GF-D8 (cell line): ENCODE data around the gene MINDY3.

Source experiments
- DNase-seq: peaks from one replicate; lab custom pipeline; 2025; lab: John Stamatoyannopoulos, UW

MINDY3 gene

GRCh38 chr10:15805395-15806058 lies 54.8 kb downstream of the MINDY3 start:
- no peak for DNase-seq

- no peak for DNase-seq
These were observed 56.2 kb downstream of the MINDY3 start for GRCh38 chr10:15804109-15804508.

- DNase-seq, result no peak
These were observed 57.8 kb downstream of the MINDY3 start for GRCh38 chr10:15802375-15802949.

- no peak for DNase-seq
These were observed 58.7 kb downstream of the MINDY3 start for GRCh38 chr10:15801641-15802040.

- DNase-seq, result no peak
These were observed 59.2 kb downstream of the MINDY3 start for GRCh38 chr10:15801147-15801546.

GRCh38 chr10:15797346-15797745 lies 63.0 kb downstream of the MINDY3 start:
- DNase-seq, result no peak

- DNase-seq, result no peak
These were observed 63.5 kb downstream of the MINDY3 start for GRCh38 chr10:15796762-15797161.

GRCh38 chr10:15796098-15796759 lies 64.1 kb downstream of the MINDY3 start:
- no peak for DNase-seq

GRCh38 chr10:15795036-15795792 lies 65.1 kb downstream of the MINDY3 start:
- no peak for DNase-seq

GRCh38 chr10:15794569-15794968 lies 65.7 kb downstream of the MINDY3 start:
- no peak for DNase-seq

GRCh38 chr10:15793664-15794063 lies 66.6 kb downstream of the MINDY3 start:
- DNase-seq, result no peak

GRCh38 chr10:15792777-15793176 lies 67.5 kb downstream of the MINDY3 start:
- DNase-seq, result no peak

- DNase-seq, result no peak
These were observed 68.3 kb downstream of the MINDY3 start for GRCh38 chr10:15791816-15792524.

- no peak for DNase-seq
These were observed 70.3 kb downstream of the MINDY3 start for GRCh38 chr10:15789793-15790525.

GRCh38 chr10:15787426-15787825 lies 72.9 kb downstream of the MINDY3 start:
- DNase-seq, result no peak

GRCh38 chr10:15784662-15785300 lies 75.5 kb downstream of the MINDY3 start:
- DNase-seq, result no peak

GRCh38 chr10:15783941-15784636 lies 76.2 kb downstream of the MINDY3 start:
- no peak for DNase-seq

GRCh38 chr10:15782851-15783250 lies 77.5 kb downstream of the MINDY3 start:
- no peak for DNase-seq

GRCh38 chr10:15781381-15781960 lies 78.8 kb downstream of the MINDY3 start:
- DNase-seq, result no peak
